Measurements from ENCODE around the gene SIGLEC9.

DNA sequence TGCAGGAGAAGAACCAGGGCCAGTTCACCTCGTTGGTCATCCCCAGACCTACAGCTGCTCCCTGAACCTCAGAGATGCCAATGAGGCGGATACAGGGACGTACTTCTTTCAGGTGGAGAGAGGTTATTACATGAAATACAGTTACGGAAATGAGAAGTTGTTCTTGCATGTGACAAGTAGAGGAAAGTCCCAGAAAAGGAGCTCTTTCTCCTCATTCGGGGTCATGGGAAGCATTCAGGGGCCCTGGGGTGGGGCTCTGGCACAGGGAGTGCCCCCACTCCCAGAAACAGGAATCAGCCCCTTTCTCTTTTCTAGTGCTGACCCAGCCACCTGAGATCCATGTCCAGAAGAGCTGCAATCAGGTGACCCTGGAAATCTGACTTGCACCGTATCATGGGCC, 4.5 kb upstream of the SIGLEC9 start:
- TF ChIP-seq, protein P1, sequence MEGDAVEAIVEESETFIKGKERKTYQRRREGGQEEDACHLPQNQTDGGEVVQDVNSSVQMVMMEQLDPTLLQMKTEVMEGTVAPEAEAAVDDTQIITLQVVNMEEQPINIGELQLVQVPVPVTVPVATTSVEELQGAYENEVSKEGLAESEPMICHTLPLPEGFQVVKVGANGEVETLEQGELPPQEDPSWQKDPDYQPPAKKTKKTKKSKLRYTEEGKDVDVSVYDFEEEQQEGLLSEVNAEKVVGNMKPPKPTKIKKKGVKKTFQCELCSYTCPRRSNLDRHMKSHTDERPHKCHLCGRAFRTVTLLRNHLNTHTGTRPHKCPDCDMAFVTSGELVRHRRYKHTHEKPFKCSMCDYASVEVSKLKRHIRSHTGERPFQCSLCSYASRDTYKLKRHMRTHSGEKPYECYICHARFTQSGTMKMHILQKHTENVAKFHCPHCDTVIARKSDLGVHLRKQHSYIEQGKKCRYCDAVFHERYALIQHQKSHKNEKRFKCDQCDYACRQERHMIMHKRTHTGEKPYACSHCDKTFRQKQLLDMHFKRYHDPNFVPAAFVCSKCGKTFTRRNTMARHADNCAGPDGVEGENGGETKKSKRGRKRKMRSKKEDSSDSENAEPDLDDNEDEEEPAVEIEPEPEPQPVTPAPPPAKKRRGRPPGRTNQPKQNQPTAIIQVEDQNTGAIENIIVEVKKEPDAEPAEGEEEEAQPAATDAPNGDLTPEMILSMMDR (IDR thresholded peaks at IDR 0.05; ENCODE audit: low read length) = no peak
- TF ChIP-seq EZH2 (optimal IDR thresholded peaks at IDR 0.05; ENCODE audit: low read depth, low read length) = no peak

Data from MM.1S (cell line).